SHP77 treated with DMSO at 0.1 percent for 48 hours (cell line): ENCODE results near the gene DNAAF2.
"Not testable (repeated sequence)": the region's sequence is repeated elsewhere in the genome, so short reads cannot be mapped to it uniquely, and the experiment has no call there.

ENCODE experiments used
- DNase-seq: peaks from one replicate; lab custom pipeline; 2025; lab: John Stamatoyannopoulos, UW

DNAAF2 gene

DNA sequence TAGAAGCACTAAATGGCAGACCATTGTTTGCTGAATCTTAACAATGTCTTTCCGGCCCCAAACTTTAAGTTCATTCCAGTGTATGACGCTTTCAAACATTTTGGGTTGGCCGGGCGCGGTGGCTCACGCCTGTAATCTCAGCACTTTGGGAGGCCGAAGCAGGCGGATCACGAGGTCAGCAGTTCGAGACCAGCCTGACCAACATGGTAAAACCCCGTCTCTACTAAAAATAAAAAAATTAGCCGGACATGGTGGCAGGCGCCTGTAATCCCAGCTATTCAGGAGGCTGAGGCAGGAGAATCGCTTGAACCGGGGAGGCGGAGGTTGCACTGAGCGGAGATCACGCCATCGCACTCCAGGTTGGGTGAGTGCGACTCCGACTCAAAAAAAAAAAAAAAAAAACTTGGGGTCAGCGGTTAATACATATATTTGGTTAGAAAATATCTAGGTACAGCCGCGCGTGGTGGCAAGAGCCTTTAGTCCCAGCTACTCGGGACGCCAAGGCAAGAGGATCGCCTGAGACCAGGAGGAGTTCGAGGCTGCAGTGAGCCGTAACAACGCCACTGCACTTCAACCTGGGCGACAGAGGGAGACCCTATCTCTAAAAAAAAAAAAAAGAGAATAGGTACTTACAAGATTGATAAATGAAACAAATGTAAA, 49.9 kb downstream of the DNAAF2 start:
- DNase-seq: not testable (repeated sequence)

DNA sequence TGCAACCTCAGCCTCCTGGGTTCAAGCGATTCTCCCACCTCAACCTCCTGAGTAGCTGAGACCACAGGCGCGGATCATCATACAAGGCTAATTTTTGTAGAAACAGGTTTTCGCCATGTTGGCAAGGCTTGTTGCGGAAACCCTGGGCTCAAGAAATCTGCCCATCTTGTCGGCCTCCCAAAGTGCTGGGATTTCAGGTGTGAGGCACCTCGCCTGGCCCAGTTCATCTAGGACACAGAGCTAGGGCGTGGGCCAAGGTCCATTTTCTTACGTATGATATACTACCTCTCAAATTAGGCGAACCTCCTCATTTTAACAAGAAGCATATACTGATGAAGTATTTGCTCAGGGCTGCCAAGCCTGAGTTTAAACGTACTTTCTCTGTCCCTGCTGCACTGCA, 51.0 kb downstream of the DNAAF2 start:
- no peak for DNase-seq

DNA sequence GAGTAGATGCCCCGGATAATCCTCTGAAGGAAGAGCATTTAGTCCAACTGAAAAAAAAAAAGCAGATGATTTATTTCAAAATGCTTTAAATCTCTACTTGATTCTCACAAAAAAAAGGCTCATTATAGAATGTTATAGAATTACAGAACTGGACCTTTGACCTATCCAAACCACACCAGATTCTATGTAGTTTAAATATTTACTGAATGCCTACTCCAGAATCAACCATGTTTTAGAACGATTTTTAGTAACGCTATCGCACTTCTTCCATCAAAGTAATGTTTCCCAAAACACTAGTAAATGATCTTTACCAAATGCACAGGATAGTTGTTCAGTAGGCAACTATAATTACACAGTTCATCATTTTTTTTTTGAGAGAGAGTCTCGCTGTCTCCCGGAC, 51.4 kb downstream of the DNAAF2 start:
- no peak for DNase-seq

DNA sequence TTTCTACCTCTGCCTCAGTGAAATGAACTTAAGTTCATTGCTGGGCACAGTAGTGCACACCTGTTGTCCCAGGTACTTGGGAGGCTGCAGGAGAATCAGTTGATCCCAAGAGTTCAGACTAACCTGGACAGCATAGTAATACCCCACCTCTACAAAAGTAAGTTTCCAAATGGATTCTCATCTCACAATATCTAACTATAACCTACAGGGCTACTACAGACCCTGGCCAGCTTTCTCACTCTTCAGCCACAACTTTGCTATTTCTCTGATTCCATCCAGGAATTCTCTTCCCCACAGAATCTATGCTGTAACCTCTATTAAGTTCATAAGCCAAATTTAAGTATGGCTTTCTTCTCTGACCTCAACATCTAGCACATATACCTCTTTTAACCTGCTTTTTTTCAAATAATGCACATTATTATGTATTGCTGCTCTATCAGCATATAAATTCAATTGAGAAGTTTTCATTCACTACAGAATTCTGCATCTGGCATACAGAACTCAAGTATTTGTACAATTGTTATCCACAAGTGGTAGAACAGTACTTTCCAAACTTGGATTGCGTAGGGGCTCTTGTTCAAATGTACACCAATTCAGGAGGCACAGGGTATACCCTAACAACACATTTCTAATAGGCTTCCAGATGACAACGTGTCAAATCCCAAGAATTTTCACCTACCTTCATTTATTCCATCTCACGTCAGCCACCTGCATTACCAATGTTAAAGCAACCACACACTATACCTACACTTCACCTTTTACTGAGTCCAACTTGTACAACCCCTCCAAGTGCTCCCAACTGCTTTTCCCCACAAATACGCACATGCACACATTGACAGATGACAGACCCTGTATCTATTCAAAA, 52.7 kb downstream of the DNAAF2 start:
- no peak for DNase-seq

DNA sequence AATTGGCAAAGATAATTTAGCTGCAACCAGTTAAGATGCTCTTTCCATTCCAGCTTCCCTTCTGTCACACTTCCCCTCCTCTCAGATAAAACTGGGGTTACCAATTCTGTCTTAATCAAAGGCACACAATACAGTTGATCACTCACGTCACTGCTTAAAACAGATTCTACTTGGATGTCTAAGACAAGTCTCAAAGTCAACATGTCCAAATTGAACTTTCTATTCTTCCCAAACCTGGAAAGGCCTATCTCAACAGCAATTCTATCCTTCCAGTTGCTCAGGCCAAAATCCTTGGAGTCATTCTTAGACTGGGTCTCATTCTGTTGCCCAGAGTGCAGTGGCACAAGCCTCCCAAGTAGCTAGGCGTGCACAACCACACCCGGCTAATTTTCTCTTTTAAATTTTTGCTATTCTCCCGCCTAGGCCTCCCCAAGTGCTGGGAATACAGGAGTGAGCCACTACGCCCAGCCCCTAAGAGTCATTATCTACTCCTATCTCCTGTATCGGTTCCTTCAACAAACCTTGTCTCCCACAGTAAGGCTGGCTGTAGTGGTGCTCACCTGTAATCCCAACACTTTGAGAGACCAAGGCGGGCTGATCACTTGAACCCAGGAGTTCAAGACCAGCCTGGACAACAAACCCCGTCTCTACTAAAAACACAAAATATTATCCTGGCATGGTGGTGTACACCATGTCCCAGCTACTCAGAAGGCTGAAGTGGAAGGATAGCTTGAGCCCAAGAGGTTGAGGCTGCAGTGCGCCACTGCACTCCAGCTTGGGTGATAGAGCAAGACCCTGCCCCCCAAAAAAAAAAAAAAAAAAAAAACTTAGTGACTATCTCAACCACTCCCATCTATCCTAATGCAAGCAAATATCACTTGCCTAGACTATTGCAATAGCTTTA, 53.6 kb downstream of the DNAAF2 start:
- no peak for DNase-seq

DNA sequence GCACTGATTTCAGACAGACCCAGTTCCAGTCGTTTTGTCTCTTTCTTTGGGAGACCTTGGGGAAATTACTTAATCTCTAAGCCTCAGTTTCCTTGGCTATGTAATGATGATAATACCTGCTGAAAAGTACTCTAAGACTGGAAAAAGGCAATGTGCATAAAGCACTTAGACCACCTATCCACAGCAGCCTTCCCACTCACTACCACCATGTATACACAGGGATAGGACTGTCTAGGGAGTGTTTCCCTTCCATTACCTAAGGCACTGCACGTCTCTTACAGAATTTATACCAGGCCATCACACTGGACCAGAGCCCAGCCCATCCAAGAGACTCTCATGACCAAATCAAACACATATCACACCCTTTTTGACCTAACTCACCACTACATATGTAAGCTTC, 55.2 kb downstream of the DNAAF2 start:
- no peak for DNase-seq

DNA sequence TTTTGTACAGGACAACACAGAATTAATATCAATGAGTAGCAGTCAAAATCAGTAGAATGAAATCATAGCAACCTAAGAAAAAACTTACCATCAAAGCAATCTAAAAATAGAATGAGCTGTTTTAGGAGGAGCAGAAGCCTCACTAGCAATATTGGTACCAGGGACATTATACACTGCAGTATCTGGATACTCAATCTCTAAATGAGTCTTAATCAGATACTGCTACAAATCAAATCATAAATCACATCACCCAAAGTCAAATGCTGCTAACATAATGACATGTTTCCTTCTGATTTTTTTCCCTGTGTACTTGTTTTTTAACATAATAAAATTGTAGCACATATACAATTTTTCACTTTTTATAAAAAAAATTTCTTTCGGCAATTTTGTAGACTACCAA, 56.9 kb downstream of the DNAAF2 start:
- no peak for DNase-seq
